ENCODE measurements around the gene PCGF5.
"Not testable (repeated sequence)": the region's sequence is repeated elsewhere in the genome, so short reads cannot be mapped to it uniquely, and the experiment has no call there.

The PCGF5 gene

DNA sequence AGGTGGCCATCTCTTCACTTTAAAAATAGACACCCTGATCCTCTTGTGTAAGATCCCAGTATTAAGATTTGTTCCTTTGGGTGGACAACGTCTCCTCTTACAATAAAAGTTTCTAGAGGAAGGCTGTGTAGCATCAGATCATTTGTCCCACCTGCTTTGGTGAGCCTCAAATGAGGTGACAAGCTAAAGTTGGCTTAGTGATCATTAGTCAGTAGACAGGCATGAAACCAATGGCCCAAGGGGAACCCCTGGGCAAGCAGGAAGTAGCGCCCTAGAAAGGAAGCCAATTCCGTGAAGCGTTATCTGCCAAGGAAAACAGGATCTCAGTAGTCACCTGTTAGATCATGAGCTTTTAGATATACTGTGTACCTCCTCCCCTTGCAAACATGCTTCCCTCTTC, 66.8 kb downstream of the PCGF5 start:
- DNase-seq (ENCODE audit: low spot score), result no peak

DNA sequence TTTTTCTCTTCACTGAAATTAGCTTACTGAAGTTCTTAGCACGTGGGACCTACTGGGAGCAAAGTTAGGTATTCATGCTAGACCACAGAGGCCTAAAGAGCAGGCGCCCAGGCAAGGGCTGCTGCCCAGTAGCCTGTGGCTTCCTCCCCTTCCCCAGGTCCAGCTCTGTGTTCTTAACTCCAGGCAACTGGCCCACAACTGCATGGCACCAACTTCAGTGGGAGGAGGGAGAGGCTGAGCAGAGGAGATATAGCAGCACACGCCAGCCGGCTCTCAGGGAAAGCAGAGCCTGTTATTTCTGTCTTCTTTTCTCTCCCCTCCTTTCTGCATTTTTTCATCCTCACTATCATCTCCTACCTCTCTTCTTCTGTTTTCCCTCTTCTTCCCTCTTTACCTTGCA, 67.4 kb downstream of the PCGF5 start:
- DNase-seq (ENCODE audit: low spot score), result no peak

DNA sequence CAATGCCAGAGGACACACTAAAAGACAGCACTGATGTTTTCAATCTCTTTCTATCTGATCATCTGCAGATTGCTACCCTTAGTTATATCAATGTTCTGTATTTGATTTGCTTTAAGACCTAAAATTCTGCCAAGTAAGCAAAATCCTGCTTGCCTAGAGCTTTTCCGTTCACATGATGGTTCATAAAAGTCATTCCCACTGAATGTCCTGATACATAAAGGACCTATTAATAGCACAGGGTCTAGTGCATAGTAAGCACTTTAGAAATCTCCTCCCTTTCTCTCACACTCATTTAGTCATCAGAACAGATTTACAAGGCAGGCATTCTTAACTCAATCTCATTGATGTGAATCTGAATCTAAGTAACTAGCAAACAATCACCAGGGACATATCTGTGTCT, 68.8 kb downstream of the PCGF5 start:
- DNase-seq (ENCODE audit: low spot score), result peak; percentile 87

DNA sequence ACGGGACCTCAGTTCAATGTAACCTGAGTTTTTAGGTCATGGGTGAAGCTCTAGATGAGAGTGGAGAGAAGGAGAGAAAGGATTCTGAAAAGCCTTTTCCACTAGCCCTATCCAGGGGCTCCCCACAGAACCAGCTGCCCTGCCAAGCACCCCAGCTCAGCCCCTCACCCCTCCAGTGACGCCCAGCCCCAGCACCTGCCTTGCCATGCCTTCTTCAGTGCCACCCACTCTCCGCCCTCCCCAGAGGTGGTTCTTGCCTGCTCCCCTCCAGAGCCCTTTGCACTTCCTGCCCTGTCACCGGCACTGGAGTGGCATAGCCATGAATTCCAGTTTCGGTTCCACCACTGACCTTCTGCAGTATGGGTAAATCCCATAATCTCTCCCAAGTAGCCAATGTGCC, 70.1 kb downstream of the PCGF5 start:
- no peak for DNase-seq (ENCODE audit: low spot score)

DNA sequence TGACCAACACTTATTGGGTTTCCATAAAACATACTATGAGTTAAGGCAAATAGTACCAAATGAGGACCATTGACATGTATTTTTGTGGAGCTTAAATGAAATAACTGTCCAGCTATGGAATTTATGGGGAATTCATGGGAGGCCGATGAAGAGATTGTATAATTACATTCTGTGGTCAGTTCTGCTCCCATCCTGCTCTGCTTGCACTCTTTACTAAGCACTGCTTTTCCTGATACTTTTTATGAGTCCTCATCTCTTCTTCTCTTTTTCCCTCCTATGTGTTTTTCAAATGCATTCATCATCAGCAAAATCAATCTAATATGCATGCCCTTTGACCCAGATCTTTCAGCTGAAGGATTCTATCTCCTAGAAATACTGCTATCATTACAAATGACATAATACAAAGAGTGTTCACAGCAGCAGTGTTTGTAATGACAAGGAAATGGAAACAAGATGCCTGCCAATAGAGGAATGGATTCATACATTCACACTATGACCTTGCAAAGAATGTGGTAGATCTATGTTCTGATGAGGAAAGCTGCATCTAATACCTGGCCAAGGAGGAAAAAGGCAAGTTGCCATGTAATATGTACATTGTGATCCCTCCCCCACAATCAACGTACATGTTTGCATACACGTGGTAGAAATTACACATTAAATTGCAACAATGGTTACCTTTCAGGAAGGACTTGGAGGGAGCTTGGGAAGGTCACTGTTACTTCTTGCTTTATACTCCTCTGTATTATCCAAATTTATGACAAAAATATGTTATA, 73.9 kb downstream of the PCGF5 start:
- no peak for DNase-seq (ENCODE audit: low spot score)

DNA sequence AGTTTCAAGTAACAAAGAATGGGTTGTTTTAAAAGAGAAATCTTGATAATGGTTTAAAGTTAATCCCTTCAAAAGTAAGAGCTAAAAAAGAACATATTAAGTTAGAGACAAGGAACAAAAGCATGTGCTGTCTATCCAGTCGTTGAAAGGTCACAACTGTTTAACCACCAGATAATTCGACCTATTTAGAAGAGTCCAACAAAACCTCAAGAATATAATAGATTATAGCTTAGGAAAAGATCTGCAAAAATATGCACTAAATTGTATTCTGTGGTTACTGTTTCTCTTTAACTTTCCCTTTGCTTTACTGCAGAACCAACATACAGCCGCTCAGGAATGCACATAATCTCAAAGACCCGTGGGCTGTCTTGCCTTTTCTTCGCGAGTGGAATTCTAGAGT, 74.9 kb downstream of the PCGF5 start:
- no peak for DNase-seq (ENCODE audit: low spot score)

DNA sequence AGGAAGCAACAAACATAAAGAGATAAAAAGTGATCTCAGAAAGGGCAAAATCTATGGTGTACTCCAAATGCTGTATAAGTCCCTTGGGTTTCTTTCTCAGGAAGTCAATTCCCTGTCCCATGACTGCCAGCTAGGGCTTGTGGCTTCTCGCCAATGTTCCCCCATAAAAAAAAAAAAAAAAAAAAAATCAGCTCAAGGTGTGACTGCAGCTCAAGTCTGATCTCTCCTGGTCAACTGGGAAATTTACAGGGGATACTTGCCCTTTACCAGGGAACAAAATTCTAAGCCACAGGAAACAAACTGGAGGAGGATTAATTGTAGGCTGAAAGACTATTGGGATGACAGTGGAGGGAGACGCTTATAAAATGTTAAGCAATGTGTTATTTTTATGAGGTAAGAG, 76.0 kb downstream of the PCGF5 start:
- DNase-seq (ENCODE audit: low spot score), result no peak

DNA sequence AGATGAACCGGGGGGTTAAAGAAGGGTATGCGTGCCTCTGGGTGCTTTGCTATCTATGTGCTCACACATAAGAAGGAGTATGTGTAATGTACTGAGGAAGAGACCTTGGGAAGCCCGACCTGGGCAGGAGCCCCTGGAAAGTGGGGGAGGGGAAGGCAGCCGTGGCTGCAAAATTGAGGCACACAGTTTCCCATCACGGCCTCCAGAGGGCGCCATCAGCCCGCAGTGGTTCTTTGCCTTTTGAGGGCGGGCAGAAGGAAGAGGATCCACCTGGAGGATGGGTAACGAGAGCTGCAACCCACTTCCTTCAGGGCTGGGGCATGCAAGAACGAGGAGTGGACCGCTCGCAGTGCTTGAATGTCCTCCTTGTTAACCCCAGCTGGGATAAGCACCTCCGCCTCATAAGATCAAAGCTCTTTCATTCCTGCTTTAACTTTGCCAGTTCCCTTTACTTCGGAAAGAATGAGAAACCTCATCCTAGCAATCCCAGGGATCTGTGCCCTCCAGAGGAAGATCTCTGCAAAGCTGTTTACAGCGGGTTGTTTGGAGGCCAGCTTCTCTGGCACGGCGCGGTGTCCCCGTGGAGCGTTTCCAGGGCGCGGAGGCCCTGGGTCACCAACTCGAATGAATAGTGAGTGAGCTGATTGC, 77.9 kb downstream of the PCGF5 start:
- DNase-seq (ENCODE audit: low spot score), result no peak

DNA sequence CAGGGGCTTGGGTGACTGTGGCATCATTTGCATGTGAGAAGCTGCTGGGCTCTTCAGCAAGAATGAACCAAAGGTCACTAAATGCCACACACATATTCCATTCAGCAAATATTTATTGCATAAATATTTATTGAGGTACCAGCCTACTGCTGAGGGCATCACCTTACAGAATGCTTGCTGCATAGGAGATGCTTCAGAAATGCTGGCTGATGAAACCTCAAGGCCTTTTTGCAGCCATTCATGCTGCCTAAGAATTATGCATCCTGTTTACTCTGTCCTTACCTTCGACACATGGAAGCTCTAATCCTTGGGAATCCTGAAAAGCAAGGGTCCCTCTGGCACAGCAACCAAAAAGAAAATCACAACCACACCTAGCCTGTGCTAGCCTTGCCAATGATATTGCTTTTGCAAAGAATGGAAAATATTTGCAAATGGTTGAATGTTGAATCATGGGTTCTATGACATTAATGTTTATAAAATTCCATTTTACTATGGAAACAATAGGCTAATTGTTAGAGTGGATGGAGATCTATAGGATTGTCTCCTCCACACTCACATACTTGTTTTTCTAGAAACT, 79.6 kb downstream of the PCGF5 start:
- no peak for DNase-seq (ENCODE audit: low spot score)

DNA sequence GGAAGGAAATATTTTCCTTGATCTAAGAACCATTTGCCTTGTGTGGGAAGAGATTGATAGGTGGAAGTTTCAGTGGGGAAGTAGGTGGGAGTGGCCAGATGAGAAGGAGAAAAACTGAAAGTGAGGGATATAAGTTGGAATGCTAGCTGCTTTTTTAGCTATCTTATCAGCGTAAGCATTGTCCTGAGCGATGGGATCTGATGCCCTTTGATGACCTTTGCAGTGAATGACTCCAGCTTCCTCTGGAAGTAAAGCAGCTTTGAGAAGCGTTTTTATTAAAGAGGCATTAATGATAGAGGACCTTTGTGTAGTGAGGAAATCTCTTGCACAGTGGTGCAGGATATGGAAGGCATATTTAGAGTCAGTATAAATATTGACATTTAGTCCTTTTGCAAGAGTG, 82.5 kb downstream of the PCGF5 start:
- not testable (repeated sequence) for DNase-seq (ENCODE audit: low spot score)

DNA sequence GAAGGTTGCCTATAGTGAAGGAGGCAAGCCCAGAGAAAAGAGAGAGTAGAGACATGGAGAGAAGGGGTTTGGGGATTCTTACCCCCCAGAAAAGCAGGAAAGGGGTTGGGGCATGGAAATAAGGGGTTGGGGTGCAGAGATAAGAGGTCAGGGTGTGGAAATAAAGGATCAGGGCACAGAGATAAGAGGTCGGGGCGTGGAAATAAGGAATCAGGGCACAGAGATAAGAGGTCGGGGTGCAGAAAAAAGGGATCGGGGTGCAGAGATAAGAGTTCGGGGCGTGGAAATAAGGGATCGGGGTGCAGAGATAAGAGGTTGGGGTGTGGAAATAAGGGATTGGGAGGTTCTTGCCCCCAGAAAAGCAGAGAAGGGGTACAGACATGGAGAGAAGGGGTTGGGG, 85.5 kb downstream of the PCGF5 start:
- DNase-seq (ENCODE audit: low spot score), result not testable (repeated sequence)

DNA sequence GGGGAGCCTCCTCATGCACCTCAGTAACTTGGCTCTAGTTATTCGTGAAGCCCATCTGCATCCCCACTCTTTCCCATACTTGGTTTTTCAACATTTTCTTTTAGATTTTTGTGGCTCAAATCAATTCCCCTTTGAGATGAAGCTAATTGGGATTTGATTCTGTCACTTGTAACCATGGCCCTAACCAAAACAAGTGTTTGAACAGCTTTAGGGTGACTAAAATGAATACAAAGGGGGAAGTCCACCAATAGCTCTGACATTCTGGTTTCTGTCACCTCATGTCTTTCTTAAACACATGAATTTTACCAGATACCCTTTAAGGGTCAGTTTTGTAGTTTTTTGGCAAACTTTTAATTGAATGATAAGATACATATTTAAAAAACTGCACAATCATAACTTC, 87.0 kb downstream of the PCGF5 start:
- DNase-seq (ENCODE audit: low spot score), result no peak

DNA sequence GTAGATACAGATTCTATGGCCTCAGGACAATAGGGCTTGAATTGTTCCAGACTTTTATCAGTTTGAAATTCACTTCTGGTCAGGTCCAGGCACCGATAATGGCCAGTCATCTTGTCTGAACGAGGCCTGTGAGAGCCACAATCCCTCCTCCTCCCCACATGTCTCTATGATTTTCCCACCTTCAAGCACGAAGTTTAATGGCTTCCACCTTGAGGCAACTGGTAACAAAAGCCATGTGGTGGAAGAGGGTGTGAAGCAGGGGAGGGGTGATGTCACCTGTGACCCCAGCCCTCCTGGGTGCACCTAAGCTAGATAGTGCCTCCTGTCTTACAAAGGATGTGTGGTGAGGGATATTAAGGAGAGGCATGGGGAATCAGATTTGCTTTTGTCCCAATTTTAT, 89.2 kb downstream of the PCGF5 start:
- DNase-seq (ENCODE audit: low spot score), result no peak

DNA sequence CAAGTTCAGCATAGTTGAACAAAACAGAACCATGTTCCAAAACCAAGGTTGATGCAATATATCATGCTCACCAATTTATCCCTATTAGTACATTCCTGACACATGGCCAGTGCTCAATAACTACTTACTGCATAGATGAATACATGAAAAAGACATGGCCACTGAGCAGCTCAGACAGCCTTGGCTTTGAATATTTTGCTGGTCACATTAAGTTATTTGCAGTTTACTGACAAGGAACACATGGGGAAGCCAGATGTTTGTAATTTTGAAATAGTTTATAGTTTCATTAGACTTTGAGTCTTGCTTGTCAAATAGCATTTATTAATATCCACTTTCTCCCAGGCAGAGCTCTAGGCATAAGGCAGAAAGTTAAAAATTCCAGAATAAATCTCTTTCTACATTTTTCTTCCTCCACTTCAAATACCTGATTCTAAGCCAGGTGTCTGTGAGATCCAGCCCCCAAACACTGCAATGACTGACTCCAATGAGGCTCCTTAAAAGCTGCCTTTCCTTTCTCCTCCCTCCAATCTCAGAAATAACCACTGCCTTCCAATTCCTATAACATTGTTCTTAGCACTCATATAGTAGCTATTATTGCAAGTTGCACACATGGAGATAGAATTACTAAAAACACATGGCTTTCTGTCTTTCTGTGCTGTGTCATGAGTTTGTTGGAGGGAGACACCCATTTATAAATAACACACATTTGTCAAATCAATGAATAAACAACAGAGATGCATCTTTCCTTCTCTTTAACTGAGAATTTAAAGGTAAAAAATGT, 91.3 kb downstream of the PCGF5 start:
- no peak for DNase-seq (ENCODE audit: low spot score)

DNA sequence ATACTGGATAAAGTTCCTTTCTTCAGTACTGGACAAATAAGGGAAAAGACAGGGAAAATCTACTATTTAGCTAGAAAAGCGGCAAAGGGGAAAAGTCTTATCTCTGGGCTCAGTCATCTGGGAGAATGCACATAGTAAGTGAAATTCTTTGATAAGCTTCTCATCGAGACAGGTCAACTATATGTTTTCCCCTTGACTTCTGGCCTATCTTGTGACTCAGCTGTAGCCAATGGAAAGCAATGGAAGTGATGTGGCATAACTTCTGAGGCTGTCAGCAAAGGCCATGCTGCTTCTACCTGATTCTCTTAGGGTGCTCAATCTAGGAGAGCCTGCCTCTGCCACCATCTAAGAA, 91.9 kb downstream of the PCGF5 start:
- no peak for DNase-seq (ENCODE audit: low spot score)

DNA sequence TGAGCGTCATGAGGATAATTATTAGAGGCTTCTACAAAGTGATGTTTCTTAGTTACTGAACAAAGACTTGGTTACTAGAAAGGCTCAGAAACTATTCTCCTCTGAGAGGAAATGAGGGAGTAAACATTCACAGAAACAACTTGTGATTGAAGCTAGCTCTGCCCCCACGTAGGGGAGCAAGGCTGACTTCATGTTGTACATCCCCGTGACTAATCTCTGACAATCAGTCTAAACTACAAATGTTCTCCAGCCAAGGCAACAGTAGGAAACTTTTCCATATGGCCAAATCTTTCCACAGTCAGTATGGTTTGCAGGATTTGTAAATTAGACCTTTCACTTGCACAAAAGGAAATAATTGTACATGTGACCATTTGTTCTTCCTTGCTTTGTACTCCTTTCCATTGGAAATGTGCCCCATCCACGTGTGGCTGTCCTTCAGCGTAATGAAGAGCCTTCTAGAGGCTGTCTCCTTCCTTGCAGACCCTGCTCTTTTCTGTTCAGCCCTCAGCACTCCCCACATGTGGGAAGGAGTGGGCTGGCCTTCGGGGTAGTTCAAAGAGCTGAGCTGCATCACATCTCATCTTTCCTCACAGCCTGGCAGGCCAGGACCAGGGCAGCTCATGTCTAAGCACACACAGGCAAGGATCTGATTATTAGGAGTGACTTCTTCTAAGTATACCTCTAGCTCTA, 93.5 kb downstream of the PCGF5 start:
- no peak for DNase-seq (ENCODE audit: low spot score)

DNA sequence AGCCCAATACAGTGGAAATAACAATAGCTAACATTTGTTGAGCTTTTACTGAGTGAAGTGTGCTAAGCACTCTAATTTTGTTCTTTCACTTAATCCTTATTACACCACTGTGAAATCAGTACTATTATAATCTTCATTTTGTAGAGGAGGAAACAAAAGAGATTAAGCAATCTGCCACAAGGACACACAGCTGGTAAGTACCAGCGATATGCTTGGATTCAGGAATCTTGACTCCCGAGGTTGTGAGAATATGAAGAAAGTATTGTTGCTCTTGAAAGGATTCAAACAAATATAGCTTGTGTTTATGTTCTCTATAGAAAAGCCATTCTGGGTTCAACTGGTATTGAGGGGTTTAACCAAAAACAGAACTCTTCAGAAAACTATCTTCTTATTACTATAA, 96.0 kb downstream of the PCGF5 start:
- no peak for DNase-seq (ENCODE audit: low spot score)

DNA sequence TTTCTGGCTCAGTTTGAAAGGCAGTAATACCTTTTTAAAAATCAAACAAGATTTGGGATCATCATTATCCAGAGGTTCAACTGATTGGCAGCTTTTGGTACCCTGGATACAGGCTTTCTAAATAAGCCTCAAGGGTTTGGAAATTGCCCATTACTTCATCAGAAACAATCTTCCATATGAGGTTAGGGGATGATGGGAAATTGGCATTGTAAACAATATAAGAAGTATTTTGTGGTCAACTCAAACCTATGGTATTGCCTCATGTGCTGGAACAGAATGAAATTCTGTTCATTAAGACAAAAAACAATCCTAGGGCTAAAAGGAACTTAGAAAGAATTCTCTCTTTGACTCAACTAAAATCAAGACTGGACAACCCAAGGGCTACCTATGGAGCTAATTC, 97.1 kb downstream of the PCGF5 start:
- DNase-seq (ENCODE audit: low spot score), result no peak

DNA sequence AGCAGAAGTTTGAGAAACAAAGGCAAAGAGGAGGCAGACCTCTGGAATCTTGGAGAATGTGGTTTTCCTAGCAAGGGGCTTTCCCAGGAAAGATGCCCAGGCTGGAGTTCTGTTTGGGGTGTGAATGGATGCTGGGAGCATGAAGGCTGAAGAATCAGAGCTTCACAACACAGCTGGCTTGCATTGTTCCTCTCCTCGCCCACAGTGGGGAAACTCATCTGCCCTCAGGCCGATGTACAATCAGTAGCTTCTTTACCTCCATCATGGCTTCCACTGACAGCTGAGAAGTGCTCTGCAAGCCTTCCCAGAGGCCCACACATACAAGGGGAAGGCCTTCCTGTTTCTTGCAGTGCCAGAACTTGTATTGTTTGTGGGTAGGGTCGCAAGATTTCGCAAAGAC, 98.9 kb downstream of the PCGF5 start:
- DNase-seq (ENCODE audit: low spot score), result no peak

DNA sequence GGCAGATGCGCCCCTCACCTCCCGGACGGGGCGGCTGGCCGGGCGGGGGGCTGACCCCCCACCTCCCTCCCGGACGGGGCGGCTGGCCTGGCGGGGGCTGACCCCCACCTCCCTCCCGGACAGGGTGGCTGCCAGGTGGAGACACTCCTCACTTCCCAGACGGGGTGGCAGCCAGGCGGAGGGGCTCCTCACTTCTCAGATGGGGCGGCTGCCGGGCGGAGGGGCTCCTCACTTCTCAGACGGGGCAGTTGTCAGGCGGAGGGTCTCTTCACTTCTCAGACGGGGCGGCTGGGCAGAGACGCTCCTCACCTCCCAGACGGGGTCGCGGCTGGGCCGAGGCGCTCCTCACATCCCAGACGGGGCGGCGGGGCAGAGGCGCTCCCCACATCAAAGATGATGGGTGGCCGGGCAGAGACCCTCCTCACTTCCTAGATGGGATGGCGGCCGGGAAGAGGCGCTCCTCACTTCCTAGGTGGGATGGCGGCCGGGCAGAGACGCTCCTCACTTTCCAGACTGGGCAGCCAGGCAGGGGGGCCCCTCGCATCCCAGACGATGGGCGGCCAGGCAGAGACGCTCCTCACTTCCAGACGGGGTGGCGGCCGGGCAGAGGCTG, 102.9 kb downstream of the PCGF5 start:
- DNase-seq (ENCODE audit: low spot score), result not testable (repeated sequence)

DNA sequence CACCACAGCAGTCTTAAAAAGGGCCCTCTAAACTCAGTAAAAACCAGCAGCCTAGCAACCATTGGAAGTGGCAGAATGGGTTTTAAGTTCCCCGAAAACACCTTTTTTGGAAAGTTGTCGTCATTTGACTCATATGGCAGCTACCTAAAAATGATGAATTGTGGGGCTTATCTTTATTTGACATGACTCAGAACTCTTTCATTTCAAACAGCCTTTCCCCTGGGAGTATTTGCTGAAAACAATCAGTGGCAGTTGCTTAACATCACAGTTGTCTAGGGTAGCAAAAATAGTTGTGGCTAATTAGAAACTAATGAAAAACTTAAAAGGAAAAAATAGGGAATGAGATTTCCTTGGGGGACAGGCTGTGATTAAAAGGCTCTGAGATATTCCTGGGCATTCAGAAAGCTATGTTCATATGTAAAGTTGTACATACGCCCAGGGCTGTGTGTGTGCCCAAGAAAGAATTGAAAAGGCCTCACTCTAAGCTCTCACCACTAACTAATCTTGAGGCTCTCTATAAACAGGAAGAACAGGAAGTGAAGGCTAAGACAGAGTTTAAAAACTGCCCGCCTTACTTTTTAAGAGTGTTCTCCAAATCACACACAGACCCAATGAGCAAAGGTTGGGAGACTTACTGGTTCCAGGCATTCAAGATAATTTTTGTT, 108.0 kb downstream of the PCGF5 start:
- DNase-seq (ENCODE audit: low spot score), result no peak

All from COLO829 (cell line).